Stimulated activated CD8-positive, alpha-beta memory T cell treated with anti-CD3 and anti-CD28 coated beads, Interleukin-15, amount 100 ng/mL, for 48 hours (primary cell): ENCODE results near the gene REX1BD.

Experiments used
- DNase-seq, 2 donors: peaks; one replicate each; pipeline ENCODE4 v3.0.0-alpha.2; 2020; ENCODE audit warnings: low read depth in 2 of 2

The REX1BD gene

DNA sequence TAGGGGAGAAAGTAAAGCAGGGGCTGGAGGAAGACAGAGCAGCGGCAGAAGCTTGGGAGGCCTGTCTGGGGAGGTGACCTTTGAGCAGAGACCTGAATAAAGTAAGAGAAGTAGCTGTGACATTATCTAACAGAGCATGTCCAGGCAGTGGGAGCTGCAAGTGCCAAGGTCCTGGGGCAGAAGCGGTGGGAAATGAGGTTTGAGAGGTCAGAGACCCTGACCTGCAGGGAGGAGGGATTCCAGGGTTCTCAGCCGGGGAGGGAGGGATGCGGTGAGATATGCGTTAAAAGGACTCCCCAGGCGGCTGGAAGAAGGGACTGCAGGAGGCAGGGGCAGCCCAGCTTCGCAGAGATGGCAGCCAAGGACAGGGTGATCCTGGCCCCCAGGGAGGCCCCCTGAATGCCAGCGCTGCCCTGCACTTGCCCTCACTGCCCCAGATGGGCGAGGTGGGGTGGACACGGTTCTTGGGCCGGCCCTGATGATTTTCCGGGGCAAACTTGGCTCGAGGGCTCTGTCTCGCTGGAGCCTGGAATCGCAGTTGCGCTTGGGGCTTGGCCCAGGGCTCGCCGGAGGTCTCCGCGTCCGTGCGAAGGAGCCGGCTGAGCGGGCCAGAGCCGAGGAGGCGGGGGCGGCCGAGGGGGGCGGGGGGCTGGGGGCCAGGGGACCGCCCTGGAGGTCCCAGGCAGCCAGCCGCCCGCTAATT lies 14.8 kb downstream of the REX1BD start:
- no peak for DNase-seq

- no peak for DNase-seq
Observed at GRCh38 chr19:18603958-18604819, 15.6 kb downstream of the REX1BD start.

- DNase-seq, result no peak
Observed at GRCh38 chr19:18604820-18605159, 16.2 kb downstream of the REX1BD start.

GRCh38 chr19:18605196-18605545 lies 16.6 kb downstream of the REX1BD start:
- DNase-seq, result no peak

DNA sequence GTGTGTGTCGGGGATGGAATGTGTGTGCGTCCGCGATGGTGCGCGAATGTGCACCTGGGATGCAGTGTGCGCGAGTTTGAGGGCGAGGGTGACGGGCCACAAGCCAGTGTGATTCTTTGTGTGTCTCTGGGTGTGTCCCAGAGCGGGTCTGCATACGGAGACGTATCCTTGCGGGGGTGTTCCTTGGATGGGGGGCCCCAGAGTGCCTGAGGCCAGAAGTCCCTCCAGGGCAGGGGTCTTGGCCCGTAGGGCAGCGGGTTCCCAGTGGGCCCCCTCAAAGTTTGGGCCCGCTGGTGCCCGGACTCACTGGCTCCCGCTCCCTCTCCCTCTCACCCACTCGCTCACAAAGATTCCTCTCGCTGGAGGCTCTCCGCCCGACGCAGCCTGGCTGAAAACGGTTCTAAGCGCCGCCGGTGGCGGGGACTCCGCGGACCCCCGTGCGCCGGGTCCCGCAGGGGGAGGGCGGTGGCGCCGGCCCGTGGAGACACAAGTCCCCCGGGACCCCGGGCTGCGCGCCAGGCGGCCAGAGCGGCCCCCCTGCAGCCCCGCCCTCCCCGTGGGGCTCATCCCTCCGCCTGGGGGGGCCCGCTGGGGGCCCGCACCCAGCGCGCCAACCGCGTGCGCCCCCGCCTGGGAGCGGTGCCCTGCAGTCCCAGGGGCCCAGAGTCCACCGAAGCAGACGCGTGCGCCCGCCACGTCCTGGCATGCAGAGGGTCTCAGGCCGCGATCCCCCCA lies 17.1 kb downstream of the REX1BD start:
- DNase-seq, result no peak

DNA sequence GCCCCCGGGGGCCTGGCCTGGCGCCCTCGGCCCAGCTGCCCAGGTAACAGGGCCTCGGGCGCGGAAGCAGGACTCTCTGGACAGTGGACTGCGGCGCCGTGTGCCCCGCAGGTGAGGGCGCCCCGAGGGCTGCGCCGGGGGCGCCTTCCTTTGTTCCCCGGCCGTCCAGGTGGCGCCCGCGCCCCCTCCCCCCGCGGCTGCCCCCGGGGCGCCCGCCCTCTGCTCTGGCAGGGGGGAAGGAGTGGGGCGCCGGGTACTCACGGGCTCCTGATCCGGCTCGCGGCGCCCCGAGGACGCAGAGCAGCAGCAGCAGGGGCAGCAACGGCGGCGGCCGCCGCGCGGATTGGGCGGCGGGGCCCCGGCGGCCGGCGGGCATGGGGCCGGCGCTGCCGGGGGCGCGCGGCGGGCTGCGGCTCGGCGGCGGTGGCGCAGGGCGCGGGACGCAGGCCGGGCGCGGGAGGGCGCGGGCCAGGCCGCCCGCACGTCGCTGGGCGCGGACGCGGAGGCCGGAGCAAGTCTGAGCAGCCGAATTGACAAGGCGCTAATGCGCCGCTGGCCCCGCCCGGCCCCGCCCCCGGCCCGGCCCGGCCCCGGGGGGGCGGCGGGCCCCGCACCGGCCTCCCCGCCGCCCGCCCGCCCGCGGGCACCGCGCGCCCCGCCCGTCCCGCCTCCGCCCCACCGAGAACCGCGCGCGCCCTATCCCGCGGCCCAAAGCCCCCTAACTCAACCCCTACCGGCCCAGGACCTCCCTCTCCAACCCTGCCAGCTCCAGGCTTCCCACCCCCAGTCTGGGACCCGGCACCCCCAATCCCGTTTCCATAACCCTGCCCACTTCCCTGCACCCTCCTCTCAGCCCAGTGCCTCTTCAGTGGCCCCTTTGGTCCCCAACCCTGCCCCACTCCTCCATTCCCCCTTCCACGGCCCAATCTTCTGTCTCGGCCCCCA lies 18.0 kb downstream of the REX1BD start, which contains the start of gene CRLF1:
TSS of gene CRLF1 (minus strand) at position 519 of the 945 bp plus-strand sequence. CDS start at position 376, 143 bp downstream.
- no peak for DNase-seq

DNA sequence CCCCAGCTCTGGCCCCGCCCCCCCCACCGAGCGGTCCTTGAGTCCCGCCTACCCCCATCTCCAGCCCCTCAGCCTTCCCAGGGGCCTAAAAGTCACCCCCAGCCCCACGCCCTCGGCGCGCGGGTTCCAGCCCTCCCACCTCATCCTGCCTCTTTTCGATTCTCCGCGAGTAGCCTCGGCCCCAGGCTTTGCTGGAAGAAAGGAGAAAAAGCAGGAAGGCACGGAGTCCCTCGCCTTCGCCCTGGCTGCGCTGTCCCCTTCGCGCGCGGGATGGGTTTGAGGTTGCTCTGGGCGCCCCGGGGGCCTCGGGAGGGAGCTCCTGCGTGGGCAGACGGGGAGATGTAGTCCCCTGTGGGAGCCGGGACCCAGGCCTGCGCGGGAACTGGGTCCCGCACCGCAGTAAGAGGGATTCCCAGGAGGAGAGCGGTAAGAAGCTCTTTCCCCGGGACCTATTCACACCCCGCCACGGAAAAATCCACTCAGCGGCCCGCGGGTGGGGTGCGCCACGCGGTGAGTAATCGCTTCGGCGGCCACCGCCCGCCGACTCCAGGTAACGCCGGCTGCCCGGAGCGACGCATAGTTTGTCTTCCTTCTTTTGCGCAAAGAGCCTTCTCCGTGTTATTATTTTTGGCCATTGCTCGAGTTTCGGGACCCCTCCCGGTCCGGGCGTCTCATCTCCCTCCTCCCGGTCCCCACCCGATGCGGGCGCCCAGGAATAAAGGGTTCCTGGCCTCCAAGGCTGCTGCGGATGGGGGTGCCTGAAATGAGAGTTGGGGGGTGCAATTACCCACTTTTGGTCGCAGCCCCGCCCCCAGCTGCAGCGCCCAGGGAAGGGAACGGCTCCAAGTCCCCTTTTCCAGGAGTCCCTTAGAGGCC lies 18.9 kb downstream of the REX1BD start:
- no peak for DNase-seq

- DNase-seq, result no peak
Observed at GRCh38 chr19:18608102-18608804, 19.7 kb downstream of the REX1BD start.

- DNase-seq, result no peak
Observed at GRCh38 chr19:18608805-18609716, 20.5 kb downstream of the REX1BD start.

DNA sequence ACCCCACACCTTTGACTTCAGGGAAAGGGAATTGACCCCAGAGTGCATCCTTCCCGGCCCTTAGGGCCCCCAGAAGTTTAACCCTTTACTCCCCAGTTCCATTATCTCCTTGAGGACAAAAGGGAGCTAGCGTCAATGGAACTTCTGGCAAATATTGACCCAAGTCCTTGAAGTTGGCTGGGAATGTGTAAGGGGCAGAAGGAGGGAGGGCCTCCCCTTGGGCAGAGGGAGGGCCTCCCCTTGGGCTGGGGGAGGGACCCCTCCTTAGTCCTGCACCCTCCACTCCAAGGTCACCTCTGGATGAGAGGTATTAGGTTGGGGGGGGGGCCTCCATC lies 21.1 kb downstream of the REX1BD start:
- DNase-seq, result no peak

DNA sequence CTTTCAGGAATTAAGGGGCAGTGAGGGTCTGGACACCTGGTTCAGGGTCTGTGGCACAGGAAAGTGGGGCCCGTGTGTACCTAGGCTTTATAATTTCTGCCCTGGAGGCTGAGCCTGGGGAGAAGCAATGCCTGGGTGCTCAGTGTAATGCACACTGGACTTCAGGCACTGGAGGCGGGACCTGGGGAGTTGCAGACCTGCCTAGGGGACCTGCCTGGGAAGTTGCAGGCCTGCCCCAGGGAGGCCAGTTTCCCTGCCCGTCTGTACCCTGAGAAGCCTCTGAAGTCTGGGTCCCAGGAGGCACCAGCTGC lies 21.6 kb downstream of the REX1BD start:
- no peak for DNase-seq

DNA sequence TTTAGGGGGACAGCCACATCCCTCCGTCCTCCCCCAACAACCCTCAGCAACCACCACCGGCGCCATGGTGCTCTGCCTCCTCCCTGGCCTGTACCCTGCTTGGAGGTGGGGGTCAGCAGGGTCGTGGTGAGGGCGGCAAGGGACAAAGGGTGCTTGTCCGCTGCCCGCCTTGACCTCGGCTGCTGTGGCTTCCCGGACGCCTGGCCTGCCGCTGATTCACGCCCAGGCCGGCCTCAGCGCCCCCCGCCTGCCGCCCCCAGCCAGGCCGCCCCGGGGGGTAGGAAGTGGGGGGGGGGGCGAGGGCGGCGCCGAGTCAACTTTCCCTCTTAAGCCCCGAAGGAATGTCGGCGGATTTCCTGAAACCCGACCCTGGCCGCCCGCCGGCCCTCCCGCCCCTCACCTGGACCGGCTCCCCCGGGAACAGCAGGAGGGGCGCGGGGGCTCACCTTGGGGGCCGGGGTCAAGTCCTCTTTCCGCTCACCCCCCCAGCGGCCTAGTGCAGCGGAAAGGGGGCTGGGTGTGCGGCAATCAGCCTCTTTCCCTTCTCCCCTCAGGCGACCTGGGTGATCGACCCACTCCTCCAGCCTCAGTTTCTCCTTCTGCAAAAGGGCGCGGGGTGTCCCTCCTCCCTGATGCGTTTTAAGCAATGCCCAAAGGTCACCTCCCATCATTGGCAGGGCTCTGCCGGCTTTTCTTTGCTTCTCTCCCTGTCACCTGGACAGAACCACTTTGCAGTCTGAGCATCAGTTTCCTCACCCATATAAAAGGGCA lies 22.1 kb downstream of the REX1BD start:
- DNase-seq, result no peak

- DNase-seq, result no peak
Observed at GRCh38 chr19:18611327-18612050, 22.9 kb downstream of the REX1BD start.

DNA sequence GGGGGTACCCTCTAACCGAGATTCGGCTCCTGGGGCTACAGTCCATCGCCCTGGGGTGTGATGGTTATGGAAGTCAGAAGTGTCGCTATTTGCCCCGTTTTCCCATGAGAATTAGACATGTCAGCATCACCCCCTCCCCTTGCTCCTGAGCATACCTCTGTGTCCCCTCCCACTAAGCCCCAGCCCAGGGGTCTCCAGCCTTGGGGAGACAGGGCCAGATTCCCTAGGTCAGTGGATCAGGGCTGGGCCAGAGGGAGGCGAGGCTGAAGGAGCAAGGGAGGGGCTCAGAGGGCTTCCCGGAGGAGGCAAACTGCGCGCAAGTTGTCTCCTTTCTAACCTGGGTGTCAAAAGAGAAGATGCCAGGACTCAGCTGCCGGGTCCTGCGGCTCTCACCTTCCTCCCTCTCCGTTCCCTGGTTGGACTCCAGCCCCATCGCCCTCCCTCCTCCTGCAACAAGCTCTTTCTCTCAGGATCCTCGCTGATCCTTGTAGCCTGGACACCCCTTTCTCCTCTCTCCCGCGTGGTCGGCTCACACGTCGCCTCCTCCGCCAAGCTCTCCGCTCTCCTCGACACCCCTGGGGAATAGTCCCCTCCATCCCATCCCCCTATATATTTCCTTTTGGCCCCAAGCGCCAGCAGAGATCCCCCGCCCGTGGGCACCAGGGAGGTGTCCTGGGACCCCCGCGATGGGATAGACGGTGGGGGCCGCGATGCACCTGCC lies 23.6 kb downstream of the REX1BD start:
- no peak for DNase-seq

DNA sequence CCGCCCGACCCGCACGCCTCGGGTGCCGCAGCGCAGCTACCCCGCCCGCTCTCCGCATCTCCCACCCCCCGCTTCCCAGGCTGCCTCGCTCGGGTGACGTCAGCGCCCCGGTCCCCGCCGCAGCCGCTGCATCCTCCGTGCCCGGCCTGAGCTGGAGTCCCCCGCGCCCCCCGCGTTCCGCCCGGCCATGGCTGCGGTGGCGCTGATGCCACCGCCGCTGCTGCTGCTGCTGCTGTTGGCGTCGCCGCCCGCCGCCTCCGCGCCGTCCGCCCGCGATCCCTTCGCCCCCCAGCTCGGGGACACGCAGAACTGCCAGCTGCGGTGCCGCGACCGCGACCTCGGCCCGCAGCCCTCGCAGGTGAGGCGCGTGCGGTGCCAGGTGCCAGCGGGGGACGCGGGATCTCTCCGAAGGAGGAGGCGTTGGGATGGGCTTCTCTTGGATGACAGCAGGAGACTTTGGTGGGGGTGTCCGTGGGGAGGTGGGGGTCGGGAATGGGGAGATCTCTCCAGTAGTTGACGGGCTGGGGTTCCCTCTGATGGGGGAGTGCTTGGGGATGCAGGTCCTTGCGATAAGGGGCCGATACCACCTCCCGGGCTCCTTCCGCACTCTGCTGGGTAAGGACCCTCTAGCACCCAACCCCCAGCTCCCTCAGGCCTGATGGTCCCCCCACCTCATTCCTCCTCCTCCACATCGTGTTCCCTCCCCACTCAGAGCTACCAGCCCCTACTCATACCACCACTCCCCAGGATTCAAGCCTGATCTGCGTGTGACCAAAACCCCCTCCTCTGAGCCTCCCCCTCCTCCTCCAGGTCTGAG lies 24.4 kb downstream of the REX1BD start, which contains the start of gene TMEM59L:
TSS of gene TMEM59L (plus strand) at position 99 of the 817 bp plus-strand sequence. CDS start at position 188, 89 bp downstream.
- no peak for DNase-seq
